ENCODE data around the gene RNF39.
"Not testable (repeated sequence)": the region's sequence is repeated elsewhere in the genome, so short reads cannot be mapped to it uniquely, and the experiment has no call there.

The RNF39 gene

GRCh38 chr6:30060606-30061091, 14.9 kb downstream of the RNF39 start:
- DNase-seq = peak; percentile 46

GRCh38 chr6:30055513-30055912, 20.1 kb downstream of the RNF39 start:
- DNase-seq = no peak

DNA sequence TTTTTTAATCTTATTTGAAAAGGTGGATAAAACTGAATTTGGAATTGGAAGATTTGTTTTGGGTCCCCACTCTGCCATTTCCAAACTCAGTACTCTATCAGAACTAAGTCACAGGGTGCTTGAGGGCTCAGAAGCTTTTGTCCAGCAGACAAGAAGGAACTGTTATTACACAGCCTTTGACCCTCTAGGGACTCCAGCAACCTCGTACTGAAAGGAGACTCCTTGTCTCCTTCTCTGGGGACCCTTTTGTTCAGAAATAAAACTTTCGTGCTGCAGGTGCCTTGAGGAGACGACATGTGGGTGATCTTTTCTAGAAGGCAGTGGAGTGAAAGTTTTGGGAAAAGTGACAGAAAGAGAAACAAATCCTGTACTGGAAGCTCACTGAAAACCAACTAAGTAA, 21.9 kb downstream of the RNF39 start:
- DNase-seq = no peak

DNA sequence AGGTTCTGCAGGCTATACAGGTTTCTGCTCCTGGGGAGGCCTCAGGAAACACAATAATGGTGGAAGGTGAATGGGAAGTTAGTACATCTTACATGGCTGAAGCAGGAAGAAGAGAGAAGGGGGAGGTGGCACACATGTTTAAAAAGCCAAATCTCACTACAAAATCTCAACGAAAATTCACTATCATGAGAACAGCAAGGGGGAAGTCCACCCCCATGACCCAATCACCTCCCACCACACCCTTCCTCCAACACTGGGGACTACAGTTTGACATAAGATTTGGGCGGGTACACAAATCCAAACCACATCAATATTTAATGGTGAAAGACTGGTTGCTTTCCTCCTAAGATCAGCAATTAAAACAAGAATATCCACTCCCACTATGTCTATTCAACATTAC, 28.3 kb downstream of the RNF39 start:
- DNase-seq = no peak

- no peak for DNase-seq
Observed at GRCh38 chr6:30044630-30045029, 30.9 kb downstream of the RNF39 start.

DNA sequence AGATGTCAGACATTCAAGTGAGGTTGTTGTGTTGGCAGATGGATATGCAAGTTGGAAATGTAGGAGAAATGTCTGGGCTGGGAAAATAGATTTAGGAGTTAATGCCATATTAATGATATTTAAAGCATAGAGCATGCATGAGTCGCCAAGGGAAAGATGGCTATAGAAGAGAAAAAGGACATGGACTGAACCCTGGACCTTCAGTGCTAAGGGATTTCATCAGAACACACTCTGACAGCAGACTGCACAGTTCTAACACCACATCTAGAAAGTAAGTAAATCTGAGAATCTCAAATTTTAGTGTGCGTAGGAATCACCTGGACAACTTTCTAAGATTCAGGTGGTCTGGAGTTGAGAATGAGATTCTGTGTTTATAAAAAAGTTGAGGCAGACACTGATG, 31.8 kb downstream of the RNF39 start:
- DNase-seq = no peak

DNA sequence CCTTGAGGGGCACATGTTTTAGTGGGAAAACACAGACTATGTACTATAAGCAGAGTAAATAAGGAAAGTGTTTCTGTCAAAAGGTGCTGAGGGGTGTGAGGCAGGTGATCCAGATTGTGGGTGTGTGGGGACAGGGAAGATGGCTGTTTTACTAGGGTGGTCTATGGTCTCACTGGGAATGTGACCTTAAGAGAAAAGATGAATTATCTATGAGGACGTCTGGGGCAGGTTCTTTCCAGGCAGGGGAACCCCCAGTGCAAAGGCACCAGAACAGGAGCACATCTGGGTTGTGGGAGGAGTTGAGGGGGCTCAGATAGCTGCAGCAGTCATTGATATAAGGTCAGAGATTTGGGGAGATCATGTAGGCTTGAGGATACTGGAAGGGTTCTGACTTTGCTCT, 32.7 kb downstream of the RNF39 start:
- DNase-seq = no peak

DNA sequence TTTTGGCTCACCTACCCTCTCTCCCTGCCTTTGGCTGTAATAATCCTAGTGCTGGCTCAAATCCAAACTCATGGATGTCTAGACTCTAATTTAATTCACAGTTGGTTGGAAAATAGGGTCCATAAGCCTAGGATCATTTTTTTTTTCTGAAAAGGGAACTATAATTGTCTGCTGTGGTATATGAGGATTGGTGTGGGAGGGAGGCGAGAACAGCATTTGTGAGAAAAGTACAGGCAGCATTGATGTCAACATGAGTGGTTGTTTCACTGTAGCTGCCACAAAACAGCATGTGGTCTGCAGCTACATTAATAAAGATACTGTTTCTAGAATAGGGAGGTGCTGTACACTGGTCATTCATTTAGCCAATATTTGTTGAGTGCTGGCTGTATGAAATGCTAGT, 33.1 kb downstream of the RNF39 start:
- no peak for DNase-seq

DNA sequence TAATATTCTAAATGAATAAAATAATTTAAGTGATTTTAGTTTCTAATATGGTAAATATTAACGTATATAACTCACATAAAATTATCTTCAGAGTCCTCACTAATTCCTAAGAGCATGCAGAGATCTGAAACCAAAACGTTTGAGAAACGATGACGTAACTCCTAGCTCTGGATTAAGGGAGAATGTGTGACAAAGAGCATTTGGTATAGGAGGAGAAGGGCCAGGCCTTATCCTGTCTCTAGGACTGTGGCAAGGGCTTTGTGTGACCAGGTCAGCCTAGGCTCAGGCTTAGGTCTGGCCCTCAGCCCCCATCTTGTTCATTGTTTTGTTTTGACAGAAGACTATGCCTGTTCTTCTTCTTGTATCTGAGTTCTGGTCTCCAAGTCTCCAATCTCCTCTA, 33.7 kb downstream of the RNF39 start:
- DNase-seq = no peak

- DNase-seq = no peak
Observed at GRCh38 chr6:30041221-30041620, 34.3 kb downstream of the RNF39 start.

DNA sequence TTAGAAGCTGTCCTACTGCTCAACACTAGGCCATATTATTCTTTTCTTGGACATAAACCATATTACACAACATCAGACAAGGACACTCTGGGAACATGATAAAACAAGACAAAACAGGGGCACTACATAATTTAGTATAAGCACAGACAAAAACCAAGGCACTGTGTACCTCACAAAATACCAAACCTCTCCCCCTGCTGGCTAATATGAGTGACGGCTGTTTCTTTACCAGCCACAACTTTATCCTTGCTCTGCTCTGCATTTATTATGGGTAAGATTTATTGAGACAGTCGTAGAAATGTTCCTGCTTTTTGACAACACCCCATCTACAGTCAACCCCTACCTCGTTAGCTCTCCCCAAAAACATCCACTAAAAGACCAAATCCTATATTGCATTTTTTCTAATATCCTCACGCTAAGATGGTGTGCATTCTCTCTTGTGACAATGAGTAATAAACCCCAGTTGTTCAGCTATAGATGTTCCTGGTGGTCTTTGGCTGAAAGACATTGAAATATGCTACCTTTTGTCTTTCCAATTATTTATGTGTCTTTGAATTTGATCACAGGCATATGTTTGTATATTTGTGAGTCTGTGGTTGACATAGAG, 38.3 kb downstream of the RNF39 start:
- no peak for DNase-seq

DNA sequence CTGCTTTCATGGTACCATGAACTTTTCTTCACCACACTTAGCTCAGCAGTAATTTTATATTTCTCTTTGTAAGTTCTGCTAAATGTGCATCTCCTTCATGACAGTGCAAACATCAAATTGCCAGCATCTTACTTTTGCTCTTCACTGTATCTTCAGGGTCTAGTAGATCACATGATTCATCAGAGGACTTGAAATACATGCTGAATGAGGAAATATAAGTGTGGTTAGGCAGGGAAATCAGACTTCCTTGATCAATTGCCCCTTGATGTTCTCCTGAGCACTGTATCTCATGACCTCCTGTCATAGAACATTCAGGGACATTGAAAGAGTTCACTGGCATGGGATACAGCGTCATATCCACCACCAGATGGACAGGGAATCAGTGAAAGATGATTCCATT, 39.8 kb downstream of the RNF39 start:
- no peak for DNase-seq

- DNase-seq = not testable (repeated sequence)
Observed at GRCh38 chr6:30033440-30033839, 42.1 kb downstream of the RNF39 start.

DNA sequence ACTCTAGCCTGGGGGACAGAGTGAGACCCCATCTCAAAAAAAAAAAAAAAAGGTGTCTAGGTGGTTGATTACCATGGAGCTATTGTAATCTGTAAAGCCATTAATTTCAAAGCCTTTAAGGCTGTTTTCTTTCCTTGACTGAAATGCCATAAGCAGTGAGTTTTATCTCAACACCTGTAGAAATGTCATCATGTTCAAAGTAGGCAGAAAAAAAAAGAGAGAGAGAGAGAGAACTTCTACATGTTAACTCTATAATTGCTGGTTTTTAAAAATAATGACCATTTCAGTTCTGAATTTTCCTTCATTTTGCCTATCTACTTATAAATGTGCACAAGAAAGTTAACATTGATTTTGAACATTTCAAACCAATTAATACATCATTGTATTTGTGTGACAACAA, 44.2 kb downstream of the RNF39 start:
- no peak for DNase-seq

- no peak for DNase-seq
Observed at GRCh38 chr6:30029588-30029987, 46.0 kb downstream of the RNF39 start.

DNA sequence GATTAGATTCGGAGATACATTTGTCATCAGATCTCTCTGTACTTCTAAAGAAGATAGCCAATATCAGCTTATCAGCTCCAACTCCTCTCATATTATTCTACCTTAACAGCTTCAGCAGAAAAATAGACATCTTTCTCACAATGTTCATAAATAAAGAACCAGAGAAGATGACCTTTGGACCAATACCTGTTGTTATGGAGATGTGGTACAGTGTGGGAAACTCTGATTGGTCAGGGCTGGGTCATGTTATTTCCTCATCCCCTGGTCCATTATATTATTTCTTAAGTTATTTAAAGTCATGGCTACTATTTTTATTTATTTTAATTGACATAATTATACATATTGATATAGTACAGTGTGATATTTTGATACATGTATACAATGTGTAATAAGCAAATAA, 50.4 kb downstream of the RNF39 start:
- no peak for DNase-seq

GRCh38 chr6:30022712-30023111, 52.9 kb downstream of the RNF39 start:
- not testable (repeated sequence) for DNase-seq

- no peak for DNase-seq
Observed at GRCh38 chr6:30022189-30022588, 53.4 kb downstream of the RNF39 start.

- DNase-seq = no peak
Observed at GRCh38 chr6:30020626-30021025, 54.9 kb downstream of the RNF39 start.

Data from stimulated activated CD4-positive, alpha-beta T cell treated with anti-CD3 and anti-CD28 coated beads, Interleukin-4, amount 100 ng/mL, for 24 hours (primary cell).